Ovary (tissue), 3 donors: ENCODE results near the gene IPP.

ENCODE experiments used
- CTCF ChIP-seq, 3 donors: fragments of 450-650 bp in 2 of 3; fragments of 200-600 bp in 1 of 3; IDR thresholded peaks; one replicate each; pipeline versions ENCODE4 v1.5.1 to v1.8.0; 2016 to 2022; ENCODE audit warnings: antibody characterized with exemption in 3 of 3, mild to moderate bottlenecking in 1 of 3
- EP300 ChIP-seq: sonication (generic); formaldehyde crosslinking; IDR thresholded peaks from one replicate; pipeline ENCODE4 v1.6.1; 2017; ENCODE audit warnings: antibody characterized with exemption
- POLR2A ChIP-seq: fragments of 450-650 bp; IDR thresholded peaks from one replicate; pipeline ENCODE4 v1.6.1; 2017; ENCODE audit warnings: antibody characterized with exemption, mild to moderate bottlenecking, moderate library complexity
- donor health status: DM: no; HTN: no; CAD: no.

- TF ChIP-seq EP300 (no peak), POLR2A (no peak), CTCF (IDR thresholded peaks at IDR 0.05) (no peak)
These were observed 92.3 kb downstream of the IPP start for GRCh38 chr1:45658171-45658570.
